ENCODE results near the gene SEC61G. TPM values are rescaled to one million over a fixed set of nuclear protein-coding genes. Genes with fewer than 3 reads are reported as not detected.
A peak's percentile ranks its signal among the peaks of the same experiment; 100 is the strongest.

Gene SEC61G
- 129 TPM for total RNA-seq (ENCODE audit: unreplicated experiment)
- long read RNA-seq, transcript SEC61G-202 (4 exons, 459 nt), result minor isoform, 6 of 97 reads
- long read RNA-seq, transcript SEC61G-201 (4 exons, 462 nt), result major isoform, 83 of 97 reads
- long read RNA-seq, partial matches to known transcripts, result 1 of 97 reads
- long read RNA-seq, other reads (novel, unspliced or antisense), result 4 of 97 reads

GRCh38 chr7:54758702-54759592 is at the start of gene SEC61G:
Gene SEC61G, minus strand, starts transcription at chr7:54759211. Its CDS starts 1,623 bp downstream, at chr7:54757588.
- Mint-ChIP-seq H3K9me3 (ENCODE audit: unreplicated experiment) (no peaks in the 10 kb centered on the region), H3K4me1 (ENCODE audit: unreplicated experiment) (peaks cover 23% of the 10 kb centered on the region), H3K36me3 (ENCODE audit: low read depth, unreplicated experiment) (peaks cover 2% of the 10 kb centered on the region), H3K4me3 (ENCODE audit: unreplicated experiment) (peak within 1 kb of the TSS; percentile 99), H3K27ac (ENCODE audit: unreplicated experiment) (peak within 1 kb of the TSS; percentile 92), H3K27me3 (ENCODE audit: unreplicated experiment) (peaks cover 6% of the 10 kb centered on the region)
- peak; percentile 95 for DNase-seq (ENCODE audit: low spot score)
- no peak for TF ChIP-seq CTCF (IDR thresholded peaks at IDR 0.05; ENCODE audit: unreplicated experiment)

- Mint-ChIP-seq H3K27ac (ENCODE audit: unreplicated experiment) (no peak overlapping the region), H3K4me3 (ENCODE audit: unreplicated experiment) (no peak overlapping the region), H3K9me3 (ENCODE audit: unreplicated experiment) (no peaks in the 10 kb centered on the region), H3K27me3 (ENCODE audit: unreplicated experiment) (peaks cover 3% of the 10 kb centered on the region), H3K36me3 (ENCODE audit: low read depth, unreplicated experiment) (no peaks in the 10 kb centered on the region), H3K4me1 (ENCODE audit: unreplicated experiment) (peaks cover 5% of the 10 kb centered on the region)
- no peak for DNase-seq (ENCODE audit: low spot score)
- no peak for TF ChIP-seq CTCF (IDR thresholded peaks at IDR 0.05; ENCODE audit: unreplicated experiment)
Observed at GRCh38 chr7:54802841-54803240, 43.8 kb upstream of the SEC61G start.

- DNase-seq (ENCODE audit: low spot score), result no peak
Observed at GRCh38 chr7:54802114-54802513, 43.1 kb upstream of the SEC61G start.

GRCh38 chr7:54799792-54800191 is 40.8 kb upstream of the SEC61G start:
- H3K4me1 Mint-ChIP-seq (ENCODE audit: unreplicated experiment), result peaks cover 5% of the 10 kb centered on the region
- no peak for TF ChIP-seq CTCF (IDR thresholded peaks at IDR 0.05; ENCODE audit: unreplicated experiment)
- DNase-seq (ENCODE audit: low spot score), result no peak
- H3K36me3 Mint-ChIP-seq (ENCODE audit: low read depth, unreplicated experiment), result no peaks in the 10 kb centered on the region
- no peaks in the 10 kb centered on the region for H3K9me3 Mint-ChIP-seq (ENCODE audit: unreplicated experiment)
- H3K27me3 Mint-ChIP-seq (ENCODE audit: unreplicated experiment), result peaks cover 3% of the 10 kb centered on the region
- no peak overlapping the region for H3K4me3 Mint-ChIP-seq (ENCODE audit: unreplicated experiment)
- H3K27ac Mint-ChIP-seq (ENCODE audit: unreplicated experiment), result no peak overlapping the region

More at GRCh38 chr7:54802114-54802513, 43.1 kb upstream of the SEC61G start:
- H3K27ac Mint-ChIP-seq (ENCODE audit: unreplicated experiment), result no peak overlapping the region
- H3K4me1 Mint-ChIP-seq (ENCODE audit: unreplicated experiment), result peaks cover 5% of the 10 kb centered on the region
- no peaks in the 10 kb centered on the region for H3K9me3 Mint-ChIP-seq (ENCODE audit: unreplicated experiment)
- no peaks in the 10 kb centered on the region for H3K36me3 Mint-ChIP-seq (ENCODE audit: low read depth, unreplicated experiment)
- no peak for TF ChIP-seq CTCF (IDR thresholded peaks at IDR 0.05; ENCODE audit: unreplicated experiment)
- peaks cover 3% of the 10 kb centered on the region for H3K27me3 Mint-ChIP-seq (ENCODE audit: unreplicated experiment)
- H3K4me3 Mint-ChIP-seq (ENCODE audit: unreplicated experiment), result no peak overlapping the region

- Mint-ChIP-seq H3K9me3 (ENCODE audit: unreplicated experiment) (no peaks in the 10 kb centered on the region), H3K4me1 (ENCODE audit: unreplicated experiment) (peaks cover 5% of the 10 kb centered on the region), H3K27ac (ENCODE audit: unreplicated experiment) (no peak overlapping the region), H3K36me3 (ENCODE audit: low read depth, unreplicated experiment) (no peaks in the 10 kb centered on the region), H3K4me3 (ENCODE audit: unreplicated experiment) (no peak overlapping the region), H3K27me3 (ENCODE audit: unreplicated experiment) (peaks cover 3% of the 10 kb centered on the region)
- DNase-seq (ENCODE audit: low spot score), result no peak
- no peak for TF ChIP-seq CTCF (IDR thresholded peaks at IDR 0.05; ENCODE audit: unreplicated experiment)
Observed at GRCh38 chr7:54798530-54798929, 39.5 kb upstream of the SEC61G start.
